T-helper 1 cell (primary cell): ENCODE results near the gene ELOVL6.
"Not testable (repeated sequence)": the region's sequence is repeated elsewhere in the genome, so short reads cannot be mapped to it uniquely, and the experiment has no call there.

Source experiments
- DNase-seq, 5 donors: peaks; one replicate each; pipeline ENCODE4 v3.0.0-alpha.2; 2012 to 2020

ELOVL6 gene

GRCh38 chr4:110071466-110071865, 126.9 kb downstream of the ELOVL6 start:
- DNase-seq: no peak

GRCh38 chr4:110068248-110068647, 130.2 kb downstream of the ELOVL6 start:
- DNase-seq: no peak

- no peak for DNase-seq
Measured at GRCh38 chr4:110064934-110065333, 133.5 kb downstream of the ELOVL6 start.

- no peak for DNase-seq
Measured at GRCh38 chr4:110064295-110064694, 134.1 kb downstream of the ELOVL6 start.

GRCh38 chr4:110062166-110062565, 136.2 kb downstream of the ELOVL6 start:
- DNase-seq: no peak

- no peak for DNase-seq
Measured at GRCh38 chr4:110061076-110061475, 137.3 kb downstream of the ELOVL6 start.

- DNase-seq: peak in 1 of 5 donors; percentile 85
Measured at GRCh38 chr4:110059556-110060191, 138.7 kb downstream of the ELOVL6 start.

- peak in 1 of 5 donors; percentile 64 for DNase-seq
Measured at GRCh38 chr4:110058677-110059076, 139.7 kb downstream of the ELOVL6 start.

- peak in 1 of 5 donors; percentile 75 for DNase-seq
Measured at GRCh38 chr4:110055158-110055768, 143.2 kb downstream of the ELOVL6 start.

GRCh38 chr4:110049951-110050925, 148.2 kb downstream of the ELOVL6 start:
- DNase-seq: peak in 4 of 5 donors; percentile 8 to 57 (median 32)

- no peak for DNase-seq
Measured at GRCh38 chr4:110046588-110047049, 151.8 kb downstream of the ELOVL6 start.

GRCh38 chr4:110042545-110043517, 155.6 kb downstream of the ELOVL6 start:
- DNase-seq: no peak

- no peak for DNase-seq
Measured at GRCh38 chr4:110041735-110042134, 156.7 kb downstream of the ELOVL6 start.

GRCh38 chr4:110039164-110039563, 159.3 kb downstream of the ELOVL6 start:
- not testable (repeated sequence) for DNase-seq

- peak in 1 of 5 donors; percentile 26 for DNase-seq
Measured at GRCh38 chr4:110034026-110034393, 164.4 kb downstream of the ELOVL6 start.

- DNase-seq: no peak
Measured at GRCh38 chr4:110033355-110034025, 164.9 kb downstream of the ELOVL6 start.

- DNase-seq: no peak
Measured at GRCh38 chr4:110032603-110033002, 165.8 kb downstream of the ELOVL6 start.

GRCh38 chr4:110025718-110026117, 172.7 kb downstream of the ELOVL6 start:
- DNase-seq: no peak

GRCh38 chr4:110025056-110025455, 173.4 kb downstream of the ELOVL6 start:
- DNase-seq: no peak

- DNase-seq: no peak
Measured at GRCh38 chr4:110022457-110022856, 176.0 kb downstream of the ELOVL6 start.

GRCh38 chr4:110020646-110021443, 177.6 kb downstream of the ELOVL6 start:
- DNase-seq: no peak
